ENCODE data around the gene LILRA1. TPM values are rescaled to one million over a fixed set of nuclear protein-coding genes. Genes with fewer than 3 reads are reported as not detected.

Gene LILRA1
- total RNA-seq, 4 donors from 2014 or later, result not detected

DNA sequence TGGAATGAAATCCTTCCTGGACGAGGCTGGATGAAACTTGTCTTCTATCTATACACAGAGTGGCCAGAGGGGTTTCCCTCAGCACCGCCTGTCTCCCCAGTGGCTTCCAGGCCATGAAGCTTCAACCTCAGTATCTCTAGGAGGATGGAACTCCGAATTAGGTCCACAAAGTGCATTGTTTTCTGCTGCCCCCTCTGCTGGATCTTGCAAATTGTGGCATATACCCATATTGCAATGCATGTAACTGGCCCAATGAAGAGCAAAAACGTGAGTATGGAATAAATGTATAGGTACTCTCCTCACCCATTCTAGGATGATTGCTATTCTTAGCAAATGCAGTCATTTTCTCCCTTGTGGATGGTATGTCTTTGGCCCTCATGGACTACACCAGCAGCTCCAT is 54.7 kb downstream of the LILRA1 start:
- Histone ChIP-seq H3K4me1 (no peaks in the 10 kb centered on the region), H3K4me3 (no peak overlapping the region), H3K36me3 (no peaks in the 10 kb centered on the region), H3K27ac (no peak overlapping the region), H3K9me3 (no peaks in the 10 kb centered on the region), H3K27me3 (peaks cover 10% of the 10 kb centered on the region)
- TF ChIP-seq CTCF (IDR thresholded peaks at IDR 0.05) (no peak), POLR2A (IDR thresholded peaks at IDR 0.05) (no peak), POLR2AphosphoS5 (IDR thresholded peaks at IDR 0.05) (no peak), EP300 (IDR thresholded peaks at IDR 0.05) (no peak)
- no peak for DNase-seq (ENCODE audit: low spot score in 2 of 2)
- WGBS, result 68% methylated on average over 4 of the region's 4 CpGs

GRCh38 chr19:54650108-54650655 is 56.8 kb downstream of the LILRA1 start:
- H3K27me3 ChIP-seq, result peaks cover 10% of the 10 kb centered on the region
- H3K9me3 ChIP-seq, result no peaks in the 10 kb centered on the region
- H3K27ac ChIP-seq, result no peak overlapping the region
- no peak overlapping the region for H3K4me3 ChIP-seq
- no peaks in the 10 kb centered on the region for H3K4me1 ChIP-seq
- DNase-seq (ENCODE audit: low spot score in 2 of 2), result no peak
- 82% methylated on average over 6 of the region's 6 CpGs for WGBS
- TF ChIP-seq EP300 (IDR thresholded peaks at IDR 0.05) (no peak), POLR2AphosphoS5 (IDR thresholded peaks at IDR 0.05) (no peak), POLR2A (IDR thresholded peaks at IDR 0.05) (no peak), CTCF (IDR thresholded peaks at IDR 0.05) (no peak)
- H3K36me3 ChIP-seq, result no peaks in the 10 kb centered on the region

Other genes starting within 250 kb of the LILRA1 start
- gene LAIR1, start 228.7 kb upstream of the LILRA1 start, total RNA-seq, result 1 to 10 TPM; 1.0 to 1.9 (median 1.5) TPM
- gene TTYH1, start 178.2 kb upstream of the LILRA1 start, total RNA-seq, result 10 to 100 TPM; 11.2 to 20.4 (median 12.5) TPM
- 100 to 1,000 TPM in 2 of 4 donors, 10 to 100 TPM in 2; 80.4 to 410 (median 124) TPM for gene LENG8, start 144.4 kb upstream of the LILRA1 start, total RNA-seq
- gene LENG9, start 129.9 kb upstream of the LILRA1 start, total RNA-seq, result 1 to 10 TPM; 3.1 to 7.9 (median 4.1) TPM
- gene CDC42EP5, start 120.3 kb upstream of the LILRA1 start, total RNA-seq, result 1 to 10 TPM; 4.2 to 9.4 (median 5.5) TPM
- gene LAIR2, start 90.8 kb upstream of the LILRA1 start, total RNA-seq, result not detected
- gene LILRA2, start 19.8 kb upstream of the LILRA1 start, total RNA-seq, result under 1 TPM in 1 of 4 donors, not detected in 3; 0.15 TPM
- not detected for gene LILRB1, start 36.9 kb downstream of the LILRA1 start, total RNA-seq
- 1 to 10 TPM in 1 of 4 donors, under 1 TPM in 2, not detected in 1; 0.38 to 3.2 (median 0.86) TPM for gene LILRB4, start 69.4 kb downstream of the LILRA1 start, total RNA-seq
- gene KIR3DL3, start 130.8 kb downstream of the LILRA1 start, total RNA-seq, result not detected
- gene KIR2DL3, start 144.9 kb downstream of the LILRA1 start, total RNA-seq, result not detected
- under 1 TPM in 1 of 4 donors, not detected in 3; 0.64 TPM for gene KIR2DL1, start 176.2 kb downstream of the LILRA1 start, total RNA-seq
- gene KIR2DL4, start 210.0 kb downstream of the LILRA1 start, total RNA-seq, result under 1 TPM in 2 of 4 donors, not detected in 2; 0.83 to 0.85 TPM
- gene KIR3DL1, start 222.8 kb downstream of the LILRA1 start, total RNA-seq, result not detected
- gene KIR2DS4, start 239.0 kb downstream of the LILRA1 start, total RNA-seq, result not detected

Data from suprapubic skin (tissue), 4 donors.